ENCODE results near the gene EQTN. TPM values are rescaled to one million over a fixed set of nuclear protein-coding genes. Genes with fewer than 3 reads are reported as not detected.

EQTN gene
- total and polyA plus RNA-seq, 4 donors = 0.08 to 0.14 TPM; not detected in 2

GRCh38 chr9:27304521-27304920 lies 7.6 kb upstream of the EQTN start:
- H3K27ac ChIP-seq (ENCODE audit: low read depth in 1 of 2, low read length in 2 of 2) = no peak overlapping the region
- TF ChIP-seq EGR1 (IDR thresholded peaks at IDR 0.05; ENCODE audit: low read depth in 2 of 2) (no peak), JUND (IDR thresholded peaks at IDR 0.05) (no peak), ATF3 (IDR thresholded peaks at IDR 0.05) (no peak)
- no peaks in the 10 kb centered on the region for H3K36me3 ChIP-seq (ENCODE audit: control insufficient read depth in 4 of 4, insufficient read depth in 3 of 4, low read depth in 1 of 4, low read length in 3 of 4)
- 81% methylated on average over 1 of the region's 1 CpG for WGBS
- no peaks in the 10 kb centered on the region for H3K27me3 ChIP-seq (ENCODE audit: control insufficient read depth in 4 of 4, insufficient read depth in 4 of 4, low read length in 3 of 4)
- no peak overlapping the region for H3K4me3 ChIP-seq (ENCODE audit: low read depth in 1 of 3, low read length in 3 of 3)
- DNase-seq (ENCODE audit: low spot score) = no peak
- no peaks in the 10 kb centered on the region for H3K9me3 ChIP-seq (ENCODE audit: control insufficient read depth in 4 of 4, low read length in 3 of 4)
- no peaks in the 10 kb centered on the region for H3K4me1 ChIP-seq (ENCODE audit: control insufficient read depth in 4 of 4, insufficient read depth in 4 of 4, low read length in 3 of 4)
- no peak overlapping the region for H3K9ac ChIP-seq (ENCODE audit: low read depth in 1 of 2, low read length in 2 of 2)

- DNase-seq (ENCODE audit: low spot score) = no peak
These were observed 6.3 kb upstream of the EQTN start for GRCh38 chr9:27303219-27303618.

DNA sequence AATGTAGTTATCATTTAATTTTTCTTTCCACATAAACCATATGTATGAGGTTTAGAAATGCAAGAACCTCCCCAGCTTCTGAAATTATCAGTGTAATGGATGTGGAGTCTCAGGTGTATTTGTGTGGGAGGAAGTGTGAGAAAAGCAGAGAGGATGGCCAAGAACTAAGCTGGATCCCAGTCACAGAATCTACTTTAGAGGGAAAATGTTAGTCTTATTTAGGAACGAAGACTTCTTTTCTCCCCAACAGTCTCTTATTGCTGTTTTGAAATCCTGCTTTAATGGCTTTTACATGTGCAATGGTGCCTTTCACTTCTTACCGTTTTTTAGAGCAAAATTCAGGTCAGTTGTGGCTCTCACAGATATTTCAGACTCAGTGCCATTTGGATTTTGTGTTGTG lies 3.0 kb downstream of the EQTN start:
- DNase-seq (ENCODE audit: low spot score) = no peak
- Histone ChIP-seq H3K4me1 (ENCODE audit: control insufficient read depth in 4 of 4, insufficient read depth in 4 of 4, low read length in 3 of 4) (no peaks in the 10 kb centered on the region), H3K27ac (ENCODE audit: low read depth in 1 of 2, low read length in 2 of 2) (no peak overlapping the region), H3K4me3 (ENCODE audit: low read depth in 1 of 3, low read length in 3 of 3) (no peak overlapping the region), H3K9ac (ENCODE audit: low read depth in 1 of 2, low read length in 2 of 2) (no peak overlapping the region), H3K36me3 (ENCODE audit: control insufficient read depth in 4 of 4, insufficient read depth in 3 of 4, low read depth in 1 of 4, low read length in 3 of 4) (no peaks in the 10 kb centered on the region), H3K9me3 (ENCODE audit: control insufficient read depth in 4 of 4, low read length in 3 of 4) (no peaks in the 10 kb centered on the region), H3K27me3 (ENCODE audit: control insufficient read depth in 4 of 4, insufficient read depth in 4 of 4, low read length in 3 of 4) (peaks cover 0 to 3% (median 0%) of the 10 kb centered on the region in 4 donors)
- 70% methylated on average over 2 of the region's 2 CpGs for WGBS
- TF ChIP-seq, protein P1, sequence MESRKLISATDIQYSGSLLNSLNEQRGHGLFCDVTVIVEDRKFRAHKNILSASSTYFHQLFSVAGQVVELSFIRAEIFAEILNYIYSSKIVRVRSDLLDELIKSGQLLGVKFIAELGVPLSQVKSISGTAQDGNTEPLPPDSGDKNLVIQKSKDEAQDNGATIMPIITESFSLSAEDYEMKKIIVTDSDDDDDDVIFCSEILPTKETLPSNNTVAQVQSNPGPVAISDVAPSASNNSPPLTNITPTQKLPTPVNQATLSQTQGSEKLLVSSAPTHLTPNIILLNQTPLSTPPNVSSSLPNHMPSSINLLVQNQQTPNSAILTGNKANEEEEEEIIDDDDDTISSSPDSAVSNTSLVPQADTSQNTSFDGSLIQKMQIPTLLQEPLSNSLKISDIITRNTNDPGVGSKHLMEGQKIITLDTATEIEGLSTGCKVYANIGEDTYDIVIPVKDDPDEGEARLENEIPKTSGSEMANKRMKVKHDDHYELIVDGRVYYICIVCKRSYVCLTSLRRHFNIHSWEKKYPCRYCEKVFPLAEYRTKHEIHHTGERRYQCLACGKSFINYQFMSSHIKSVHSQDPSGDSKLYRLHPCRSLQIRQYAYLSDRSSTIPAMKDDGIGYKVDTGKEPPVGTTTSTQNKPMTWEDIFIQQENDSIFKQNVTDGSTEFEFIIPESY (IDR thresholded peaks at IDR 0.05) = no peak
- no peak for TF ChIP-seq HNF4G (IDR thresholded peaks at IDR 0.05)
- TF ChIP-seq HNF4A (conservative IDR thresholded peaks at IDR 0.05) = no peak
- no peak for TF ChIP-seq RXRA (IDR thresholded peaks at IDR 0.05)
- no peak for TF ChIP-seq MAX (IDR thresholded peaks at IDR 0.05)
- no peak for TF ChIP-seq SP1 (IDR thresholded peaks at IDR 0.05)
- no peak for TF ChIP-seq YY1 (IDR thresholded peaks at IDR 0.05)
- no peak for TF ChIP-seq NR2F2 (IDR thresholded peaks at IDR 0.05)

More at GRCh38 chr9:27303219-27303618, 6.3 kb upstream of the EQTN start:
- Histone ChIP-seq H3K9ac (ENCODE audit: low read depth in 1 of 2, low read length in 2 of 2) (no peak overlapping the region), H3K27me3 (ENCODE audit: control insufficient read depth in 4 of 4, insufficient read depth in 4 of 4, low read length in 3 of 4) (no peaks in the 10 kb centered on the region), H3K9me3 (ENCODE audit: control insufficient read depth in 4 of 4, low read length in 3 of 4) (no peaks in the 10 kb centered on the region), H3K27ac (ENCODE audit: low read depth in 1 of 2, low read length in 2 of 2) (no peak overlapping the region), H3K36me3 (ENCODE audit: control insufficient read depth in 4 of 4, insufficient read depth in 3 of 4, low read depth in 1 of 4, low read length in 3 of 4) (no peaks in the 10 kb centered on the region), H3K4me3 (ENCODE audit: low read depth in 1 of 3, low read length in 3 of 3) (no peak overlapping the region), H3K4me1 (ENCODE audit: control insufficient read depth in 4 of 4, insufficient read depth in 4 of 4, low read length in 3 of 4) (no peaks in the 10 kb centered on the region)
- 58% methylated on average over 6 of the region's 6 CpGs for WGBS
- TF ChIP-seq NR2F2 (IDR thresholded peaks at IDR 0.05) (no peak), CTCF (IDR thresholded peaks at IDR 0.05; ENCODE audit: low read depth, low read length, missing input control) (no peak)
